ENCODE data around the gene EMC9.

DNA sequence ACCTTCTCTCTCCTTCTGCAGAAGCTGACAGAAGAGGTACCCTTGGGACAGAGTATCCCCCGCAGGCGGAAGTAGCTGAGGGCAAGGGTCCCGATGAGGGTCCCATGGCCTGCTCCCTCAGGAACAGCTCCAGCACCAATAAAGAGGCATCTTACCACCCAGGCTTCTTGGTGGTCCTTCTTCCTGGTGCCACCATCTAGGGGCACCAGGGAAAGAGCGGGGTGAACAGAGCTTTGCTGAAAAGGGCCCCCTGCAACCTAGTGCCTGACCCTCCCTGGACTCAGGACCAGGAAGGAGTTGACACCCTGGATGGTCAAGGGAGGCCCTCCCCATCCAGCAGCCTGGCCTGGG, 19.1 kb upstream of the EMC9 start:
- TF ChIP-seq, protein P1, sequence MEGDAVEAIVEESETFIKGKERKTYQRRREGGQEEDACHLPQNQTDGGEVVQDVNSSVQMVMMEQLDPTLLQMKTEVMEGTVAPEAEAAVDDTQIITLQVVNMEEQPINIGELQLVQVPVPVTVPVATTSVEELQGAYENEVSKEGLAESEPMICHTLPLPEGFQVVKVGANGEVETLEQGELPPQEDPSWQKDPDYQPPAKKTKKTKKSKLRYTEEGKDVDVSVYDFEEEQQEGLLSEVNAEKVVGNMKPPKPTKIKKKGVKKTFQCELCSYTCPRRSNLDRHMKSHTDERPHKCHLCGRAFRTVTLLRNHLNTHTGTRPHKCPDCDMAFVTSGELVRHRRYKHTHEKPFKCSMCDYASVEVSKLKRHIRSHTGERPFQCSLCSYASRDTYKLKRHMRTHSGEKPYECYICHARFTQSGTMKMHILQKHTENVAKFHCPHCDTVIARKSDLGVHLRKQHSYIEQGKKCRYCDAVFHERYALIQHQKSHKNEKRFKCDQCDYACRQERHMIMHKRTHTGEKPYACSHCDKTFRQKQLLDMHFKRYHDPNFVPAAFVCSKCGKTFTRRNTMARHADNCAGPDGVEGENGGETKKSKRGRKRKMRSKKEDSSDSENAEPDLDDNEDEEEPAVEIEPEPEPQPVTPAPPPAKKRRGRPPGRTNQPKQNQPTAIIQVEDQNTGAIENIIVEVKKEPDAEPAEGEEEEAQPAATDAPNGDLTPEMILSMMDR (IDR thresholded peaks at IDR 0.05; ENCODE audit: poor library complexity) = no peak
- no peak for TF ChIP-seq EZH2 (IDR thresholded peaks at IDR 0.05; ENCODE audit: borderline replicate concordance)
- no peak for TF ChIP-seq EZH2phosphoT487 (IDR thresholded peaks at IDR 0.05; ENCODE audit: low read depth, severe bottlenecking, unreplicated experiment)
